Stimulated activated CD8-positive, alpha-beta memory T cell treated with anti-CD3 and anti-CD28 coated beads, Interleukin-7, amount 100 ng/mL, for 4 hours (primary cell): ENCODE data around the gene GSG1L.

Experiments
- DNase-seq, 2 donors: peaks; one replicate each; pipeline ENCODE4 v3.0.0-alpha.2; 2020; ENCODE audit warnings: low read depth in 2 of 2

The GSG1L gene

DNA sequence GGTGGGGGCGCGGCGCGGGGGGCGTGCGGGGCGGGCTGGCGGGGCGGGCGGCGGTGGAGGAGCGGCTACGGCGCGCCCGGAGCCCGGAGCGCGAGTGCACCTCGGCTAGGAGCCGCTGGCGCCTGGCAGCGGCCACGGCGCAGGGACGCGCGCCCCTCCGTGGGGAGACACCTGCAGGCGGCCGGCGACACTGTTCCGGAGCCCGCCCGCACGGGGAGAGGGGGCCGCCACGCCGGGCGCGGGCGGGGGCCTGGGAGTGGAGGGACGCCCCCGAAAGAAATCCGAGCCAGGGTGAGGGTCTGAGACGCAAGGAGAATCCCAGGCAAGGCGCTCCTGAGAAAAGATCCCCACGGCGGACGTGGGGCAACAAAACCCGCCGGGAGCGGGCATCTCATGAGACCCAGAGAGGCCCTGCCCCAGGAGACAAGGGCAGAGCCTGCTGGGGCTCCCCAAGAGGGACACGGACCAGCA is at the start of gene GSG1L:
GSG1L (minus strand) TSS at position 124 of the 471 bp plus-strand sequence. CDS start 290 bp downstream, outside the sequence.
- no peak for DNase-seq

DNA sequence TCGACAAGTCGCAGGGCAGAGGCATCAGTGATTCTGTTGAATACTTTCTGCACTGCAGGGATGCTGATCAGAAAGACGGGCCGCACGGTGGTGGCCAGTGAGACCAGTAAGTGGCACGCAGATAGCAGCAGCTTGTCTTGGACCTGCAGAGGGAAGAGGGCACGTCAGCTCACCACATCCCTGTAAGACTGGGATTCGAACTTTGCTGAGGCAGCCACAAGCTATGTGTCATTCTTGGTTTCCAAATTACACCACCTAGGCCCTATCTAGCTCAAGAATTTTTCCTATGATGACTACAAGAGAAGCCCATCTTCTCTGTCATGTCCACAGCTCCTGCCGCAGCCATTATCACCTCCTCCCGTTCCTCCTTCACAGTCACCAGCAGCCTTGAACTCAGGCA is 49.4 kb upstream of the GSG1L start:
- no peak for DNase-seq

DNA sequence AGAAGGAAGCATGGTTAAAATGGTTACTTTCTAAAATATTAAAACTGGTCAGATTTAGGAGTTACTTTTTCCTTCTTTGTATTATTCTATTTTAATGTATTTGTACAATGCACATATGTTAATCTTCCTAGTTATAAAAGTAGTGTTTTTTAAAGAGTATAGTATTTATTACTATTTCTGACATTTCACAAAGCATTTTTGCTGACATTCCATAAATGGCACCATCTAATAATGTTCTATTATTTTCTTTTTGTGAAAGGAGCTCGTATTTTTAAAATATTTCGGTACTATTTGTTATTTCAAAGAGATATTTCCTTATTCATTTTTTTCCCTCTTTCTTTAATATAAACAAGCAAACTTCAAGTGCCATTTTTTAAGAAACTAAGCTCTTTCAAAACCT is 47.5 kb upstream of the GSG1L start:
- no peak for DNase-seq

DNA sequence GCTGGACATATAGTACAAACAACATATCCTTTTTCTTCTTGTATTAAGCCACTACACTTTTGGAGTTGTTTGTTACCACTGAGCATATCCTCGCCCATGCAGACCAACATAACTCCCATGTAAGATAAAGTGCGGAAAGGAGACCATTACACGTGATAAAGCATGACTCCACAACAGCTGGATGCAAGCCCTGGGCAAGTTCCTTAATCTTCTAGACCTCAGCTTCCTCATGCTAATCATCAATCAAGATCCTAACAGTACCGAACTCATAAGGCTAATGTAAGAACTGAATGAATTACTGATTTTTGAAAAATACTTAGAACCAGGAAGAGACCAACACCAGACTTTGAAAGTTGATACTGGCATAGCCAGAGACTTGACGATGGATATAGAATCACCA is 47.0 kb upstream of the GSG1L start:
- no peak for DNase-seq

DNA sequence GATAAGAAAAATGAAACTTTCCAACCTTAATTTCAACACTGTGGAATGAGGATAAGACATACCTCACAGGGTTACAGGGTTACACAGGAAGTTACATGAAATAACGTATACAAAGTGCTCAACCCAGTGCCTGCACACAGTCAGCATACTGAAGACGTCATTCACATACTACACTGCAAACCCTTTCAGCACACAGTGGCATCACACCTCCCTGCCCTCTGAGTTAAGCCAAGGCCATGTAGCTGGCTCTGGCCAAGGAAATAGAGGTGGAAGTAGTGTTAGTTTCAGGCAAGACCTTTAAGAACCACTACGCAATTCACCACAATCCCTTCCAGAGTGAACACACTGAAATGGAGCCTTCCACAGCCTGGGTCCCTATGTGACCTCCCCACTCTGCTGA is 46.6 kb upstream of the GSG1L start:
- no peak for DNase-seq

DNA sequence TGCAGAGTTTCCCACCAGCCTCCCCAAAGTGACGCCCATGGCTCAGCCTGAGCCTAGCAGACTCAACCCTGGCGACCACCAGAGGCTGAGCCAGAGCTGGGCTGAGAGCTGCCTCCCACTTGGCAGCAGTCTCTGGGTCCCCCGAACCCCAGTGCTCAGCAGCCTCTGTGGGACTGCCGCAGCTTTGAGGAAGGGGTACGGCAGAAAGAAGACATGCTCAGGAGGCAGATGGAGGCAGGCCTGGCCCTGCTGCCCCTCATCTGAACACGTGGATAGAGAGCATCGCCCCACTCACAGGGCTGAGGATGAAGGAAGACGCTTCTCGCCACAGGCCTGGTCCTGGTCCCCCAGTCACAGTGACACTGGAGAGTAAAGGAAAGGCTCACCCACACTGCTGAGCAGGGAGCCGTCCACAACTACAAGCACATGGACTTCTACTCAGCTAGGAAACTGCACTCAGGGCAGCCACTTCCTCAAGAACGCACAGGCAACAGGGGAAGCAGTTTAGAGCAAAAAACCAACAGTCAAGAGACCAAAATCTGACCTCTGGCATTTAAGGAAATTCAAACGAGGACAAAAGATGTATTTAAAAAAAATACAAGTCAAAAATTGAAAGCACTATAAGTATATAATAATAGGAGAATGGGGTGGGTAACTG is 45.2 kb upstream of the GSG1L start:
- no peak for DNase-seq

DNA sequence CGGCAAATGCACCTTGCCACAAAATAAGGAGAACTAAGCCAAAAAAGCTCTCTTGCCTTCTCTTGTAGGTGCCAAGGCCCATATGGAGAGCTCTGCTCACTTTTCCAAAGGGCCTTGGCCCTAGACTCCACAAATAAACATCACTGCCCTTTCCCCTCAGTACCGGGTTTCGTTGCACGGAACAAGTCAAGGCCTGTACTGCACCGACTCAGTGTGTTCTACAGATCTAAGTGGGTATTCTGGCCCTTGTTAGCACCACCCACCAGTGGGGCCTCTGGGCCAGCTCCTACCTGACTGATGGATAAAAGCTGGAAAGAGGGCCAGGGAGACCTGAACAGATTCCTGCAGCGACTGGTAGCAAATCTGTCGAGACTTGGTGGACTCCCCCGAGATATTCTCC is 43.7 kb upstream of the GSG1L start:
- no peak for DNase-seq

DNA sequence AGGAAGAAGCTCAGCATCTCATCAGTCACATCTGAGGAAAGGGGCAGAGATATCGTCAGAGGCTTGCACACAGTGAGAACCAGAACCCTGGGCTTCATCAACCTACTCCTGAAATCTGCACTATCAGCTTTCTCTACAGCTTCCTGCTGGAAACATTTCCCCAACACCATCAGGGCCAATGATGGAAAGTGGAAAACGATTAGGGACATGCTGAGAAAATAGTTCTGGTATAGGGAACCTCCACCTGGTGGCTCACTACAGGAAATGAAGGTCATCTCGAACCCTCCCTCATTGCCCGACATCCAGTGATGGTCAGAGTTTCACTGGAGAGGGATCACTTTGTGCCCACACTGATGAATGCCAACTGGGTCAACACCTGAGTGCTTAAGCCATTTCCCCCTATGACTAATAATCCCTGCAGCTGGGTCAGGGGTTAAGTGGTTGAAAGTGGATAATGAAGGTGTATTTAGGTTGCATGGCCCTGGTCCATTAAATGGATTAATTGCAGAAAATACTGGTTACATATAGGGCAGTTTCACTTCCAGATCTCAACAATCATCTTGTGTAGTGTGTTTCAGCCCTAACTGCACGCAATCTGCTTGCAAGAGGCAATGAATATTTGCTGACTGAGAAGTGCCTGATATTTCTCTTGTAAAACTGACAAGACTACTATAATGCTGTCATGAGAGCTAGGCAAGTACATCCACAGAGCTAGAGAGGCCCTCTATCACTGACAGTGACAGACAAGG is 43.1 kb upstream of the GSG1L start:
- no peak for DNase-seq

DNA sequence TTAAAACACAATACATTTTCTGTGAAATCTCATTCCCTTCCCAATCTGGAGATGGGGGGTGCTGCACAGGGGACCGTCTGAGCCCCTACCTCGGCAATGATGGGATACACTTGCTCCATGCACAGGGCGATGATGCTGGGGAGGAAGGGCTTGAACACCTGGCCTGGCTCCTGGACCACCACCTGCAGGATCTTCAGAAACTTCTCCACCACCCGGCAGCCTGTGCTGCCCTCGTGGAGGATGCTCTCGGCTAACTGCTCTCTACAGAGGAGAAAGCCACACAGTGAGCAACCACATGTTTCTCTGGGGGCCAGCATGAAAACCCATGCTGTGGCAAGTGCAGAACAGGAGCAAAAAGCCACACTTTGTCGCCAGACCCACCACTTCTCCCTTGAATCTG is 42.4 kb upstream of the GSG1L start:
- no peak for DNase-seq

DNA sequence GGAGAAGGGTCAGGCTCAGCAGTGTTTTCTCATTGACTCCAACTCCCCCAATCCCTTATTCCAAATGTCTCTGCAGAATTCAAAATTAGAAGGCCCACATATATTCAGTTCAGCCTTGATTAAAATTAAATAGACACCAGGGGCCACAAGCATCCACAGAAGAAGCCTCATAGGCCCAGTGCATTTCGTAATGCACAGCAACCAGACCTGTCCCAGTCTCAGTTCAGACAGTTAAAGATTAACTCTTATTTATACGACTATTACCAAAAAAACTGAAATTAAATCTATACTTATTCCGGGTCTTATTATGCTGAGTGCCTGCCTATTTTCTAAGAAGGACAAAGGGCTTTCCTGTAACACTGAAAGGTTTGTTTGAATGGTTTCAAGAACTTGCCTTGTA is 41.8 kb upstream of the GSG1L start:
- DNase-seq, result no peak

DNA sequence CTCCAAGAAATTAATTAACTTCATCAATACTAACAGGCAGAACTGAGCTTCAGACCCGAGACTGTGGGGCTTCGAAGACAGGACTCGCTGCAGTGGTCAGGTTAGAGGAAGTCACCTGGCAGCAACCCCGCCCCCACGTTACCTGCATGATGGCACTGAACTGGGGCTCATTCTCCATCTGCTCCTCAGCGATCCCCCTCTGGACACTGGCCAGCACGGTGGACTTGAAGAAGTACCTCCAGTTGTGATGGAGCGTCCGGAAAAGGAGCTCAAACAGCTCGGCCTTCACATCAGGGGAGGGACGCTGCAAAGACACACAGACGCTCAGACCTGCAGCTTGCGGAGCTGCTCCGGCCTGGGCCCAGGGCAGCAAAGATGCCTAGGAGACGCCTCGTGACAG is 40.9 kb upstream of the GSG1L start:
- DNase-seq, result no peak

DNA sequence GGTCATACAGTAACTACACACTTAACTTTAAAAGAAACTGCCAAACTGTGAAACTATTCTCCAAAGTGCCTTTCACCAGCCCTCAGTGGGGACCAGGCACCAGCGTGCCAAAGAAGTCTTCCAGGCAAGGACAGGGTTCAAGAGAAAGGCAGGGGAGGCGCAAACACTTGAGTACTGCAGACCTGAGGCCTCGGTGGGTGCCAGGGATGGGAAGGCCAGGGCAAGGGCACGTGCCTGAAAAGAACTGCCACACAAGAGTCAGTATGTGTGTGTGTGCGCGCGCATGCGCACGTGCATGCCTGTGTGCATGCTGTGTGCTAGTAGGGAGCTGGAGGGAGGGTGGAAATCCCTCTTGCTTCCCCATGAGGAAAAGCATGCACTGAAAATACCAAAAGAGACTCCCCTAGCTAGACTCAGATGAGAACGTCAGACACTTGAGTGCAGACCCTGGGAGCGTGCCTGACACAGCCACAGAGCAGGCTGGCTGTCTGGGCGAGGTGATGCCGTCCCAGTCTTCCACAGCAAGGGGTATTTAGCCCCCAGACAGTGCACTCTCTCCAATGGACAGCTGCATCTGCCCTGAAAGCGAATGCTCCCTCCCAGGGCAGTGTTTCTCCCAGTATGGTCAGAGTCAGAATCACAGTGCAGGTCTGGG is 40.1 kb upstream of the GSG1L start:
- no peak for DNase-seq

DNA sequence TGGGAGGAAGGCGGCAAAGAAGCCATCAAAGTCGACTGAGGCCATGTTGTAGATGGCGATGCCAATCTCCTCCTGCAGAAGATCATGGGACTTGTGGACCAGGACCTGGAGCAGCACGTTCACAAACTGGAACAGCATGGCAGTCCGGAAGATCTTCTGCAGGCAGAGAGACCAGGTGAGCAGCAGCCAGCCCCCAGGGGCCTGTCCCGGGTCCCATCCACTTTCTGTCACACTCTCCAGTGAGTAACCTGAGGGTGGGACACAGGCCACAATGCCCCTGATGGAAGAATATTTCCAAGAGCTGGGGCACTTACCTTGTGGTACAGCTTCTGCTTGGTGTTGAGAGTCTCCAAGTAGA is 38.0 kb upstream of the GSG1L start:
- DNase-seq, result no peak

DNA sequence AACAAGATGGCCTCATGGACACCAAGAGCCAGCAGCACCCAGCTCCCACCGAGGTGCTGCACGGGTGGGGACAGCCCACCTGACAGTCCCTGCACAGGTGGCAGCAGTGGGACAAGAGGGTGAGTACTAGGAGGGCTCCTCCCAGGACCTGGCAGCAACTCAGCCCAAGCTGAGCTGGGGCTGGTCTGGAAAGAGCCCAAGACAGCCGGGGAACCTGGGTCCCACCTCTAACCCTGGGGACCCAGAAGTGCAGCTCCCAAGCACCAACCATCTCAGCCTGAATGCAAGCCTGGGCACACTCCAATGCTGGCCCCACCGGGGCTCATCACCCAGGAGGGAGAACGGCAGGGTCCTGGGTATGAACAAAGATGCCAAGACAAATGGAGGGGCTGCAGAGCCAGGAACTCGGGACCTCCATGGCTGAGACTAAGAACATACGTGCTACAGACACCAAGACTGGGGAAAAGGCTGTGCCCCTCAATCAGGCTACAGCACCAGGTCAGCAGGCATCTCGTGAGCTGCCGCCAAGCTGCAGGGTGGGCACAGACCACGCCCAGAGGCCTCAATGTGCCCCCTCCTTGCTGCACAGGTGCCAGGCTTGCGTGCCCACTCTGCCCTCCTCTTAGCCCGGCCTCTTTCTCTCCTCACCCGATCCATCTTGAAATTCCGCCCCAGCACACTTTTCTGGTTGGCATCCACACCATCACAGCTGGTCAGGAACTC is 37.5 kb upstream of the GSG1L start:
- DNase-seq, result no peak

DNA sequence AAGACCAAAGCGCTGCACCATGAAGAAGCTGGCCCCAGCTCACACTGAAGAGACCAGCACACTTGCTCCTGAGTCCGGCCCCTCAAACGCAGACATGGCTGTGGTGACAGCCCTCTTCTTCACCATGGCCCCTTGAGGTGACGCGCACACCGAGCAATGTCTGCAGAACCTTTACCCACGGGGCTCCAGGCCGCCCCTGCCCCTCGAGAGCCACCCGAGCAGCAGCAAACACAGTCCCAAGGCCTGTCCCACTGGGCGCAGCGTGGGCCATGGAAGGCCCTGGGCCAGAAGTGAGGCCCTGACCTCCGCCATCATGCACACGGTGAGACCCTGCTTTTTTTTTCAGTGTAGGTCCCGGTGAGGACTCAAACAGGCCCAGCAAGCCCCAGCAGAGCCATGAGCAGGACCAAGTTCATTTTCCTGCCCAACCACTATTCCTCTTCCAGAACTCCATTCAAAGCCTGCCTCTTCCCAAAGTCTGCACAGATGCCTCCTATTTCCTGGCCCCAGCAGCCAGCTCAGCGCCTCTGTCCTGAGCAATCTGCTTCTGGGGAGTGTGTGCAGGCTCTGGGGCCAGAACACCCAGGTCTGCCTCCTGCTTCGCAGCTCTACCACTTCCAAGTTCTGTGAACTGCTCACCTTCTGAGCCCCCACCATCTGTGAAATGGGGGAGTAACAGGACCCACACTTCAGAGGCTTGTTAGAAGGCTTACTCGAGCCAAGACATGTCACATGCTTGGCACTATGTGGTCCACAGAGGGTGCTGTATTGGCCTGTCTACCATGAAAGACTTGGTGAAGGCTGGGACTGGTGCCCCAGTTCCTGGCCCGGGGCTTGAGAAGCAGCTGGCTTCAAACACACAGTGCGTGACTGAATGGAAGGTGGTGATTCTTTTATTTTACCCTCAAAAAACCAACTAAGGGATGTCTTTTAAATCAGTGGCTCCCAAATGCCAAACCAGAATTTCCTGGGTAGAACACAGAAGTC is 35.7 kb upstream of the GSG1L start:
- DNase-seq, result no peak

DNA sequence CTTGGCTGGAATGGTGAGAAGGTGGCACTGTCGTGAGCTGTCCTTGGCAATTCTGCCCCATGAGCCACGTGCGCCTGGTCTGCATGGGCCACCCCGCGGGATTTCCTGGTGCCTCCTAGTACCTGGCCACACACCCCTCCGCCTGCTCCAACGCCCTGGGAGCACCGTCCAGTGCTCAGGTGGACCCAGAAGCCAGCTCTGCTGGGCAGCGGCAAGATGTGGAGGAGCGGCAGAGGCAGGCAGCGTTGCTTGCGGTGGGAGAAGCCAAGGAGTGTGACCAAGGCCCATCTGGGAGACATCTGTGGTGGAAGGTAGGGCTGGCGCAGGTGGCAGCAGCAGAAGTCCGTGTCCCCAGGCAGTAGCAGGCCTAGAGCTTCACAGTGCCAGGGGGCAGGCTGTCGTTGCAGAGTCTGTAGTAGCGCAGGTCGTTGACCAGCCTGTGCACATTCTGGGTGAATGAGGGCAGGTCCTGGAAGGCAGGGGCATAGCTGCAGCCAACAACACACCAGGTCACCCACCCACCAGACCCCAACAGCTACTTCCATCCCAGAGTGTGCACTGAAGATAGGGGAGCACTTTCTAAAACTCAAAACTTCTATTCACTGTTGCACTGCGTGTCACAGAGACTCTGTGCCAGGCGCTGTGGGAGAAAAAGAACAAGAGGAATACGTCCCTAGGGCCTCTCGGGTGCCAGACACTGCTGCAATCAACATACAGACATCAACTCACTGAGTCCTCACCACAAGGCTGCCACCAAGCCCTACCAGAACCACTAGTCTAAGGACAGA is 34.9 kb upstream of the GSG1L start:
- no peak for DNase-seq

DNA sequence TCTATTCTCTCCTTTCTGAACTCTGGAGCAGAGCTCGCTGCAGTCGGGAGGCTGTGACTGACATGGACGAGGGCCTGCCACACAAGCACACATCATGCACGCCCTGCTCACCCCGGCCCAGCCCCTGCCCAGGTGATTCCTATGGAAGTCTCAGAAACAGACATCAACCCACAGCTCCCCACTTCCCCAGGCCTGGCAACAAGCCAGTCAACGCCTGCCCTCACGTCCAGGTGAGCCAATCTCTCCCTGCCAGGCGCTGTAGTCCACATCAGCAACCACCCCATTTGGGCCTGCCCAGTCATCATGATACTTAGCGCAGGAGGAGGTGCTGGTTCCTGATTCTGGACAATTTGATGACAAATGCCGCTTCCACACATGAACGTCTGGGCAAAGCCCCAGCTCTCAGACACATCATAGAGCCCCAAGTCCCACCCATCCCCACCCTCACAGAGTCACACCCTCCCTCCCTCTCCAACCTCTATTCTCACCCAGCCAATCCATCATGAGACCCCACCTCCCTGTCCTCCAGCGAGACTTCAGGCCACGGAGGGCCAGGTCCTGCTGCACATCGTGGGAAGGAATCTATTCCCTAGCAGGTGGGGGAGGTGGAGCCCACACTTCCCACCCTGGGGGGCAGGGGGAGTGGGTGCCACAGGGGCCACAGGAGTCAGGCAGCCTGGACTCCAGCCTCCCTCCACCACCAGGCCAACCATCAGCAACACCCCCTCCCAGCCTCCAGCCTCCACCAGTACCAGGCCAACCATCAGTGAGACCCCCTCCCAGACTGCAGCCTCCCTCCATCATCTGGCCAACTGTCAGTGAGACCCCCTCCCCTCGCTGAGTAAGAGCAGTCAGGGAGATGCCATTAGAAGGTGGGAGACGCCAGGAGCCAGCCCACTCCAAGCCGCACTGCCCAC is 33.7 kb upstream of the GSG1L start:
- DNase-seq, result no peak

DNA sequence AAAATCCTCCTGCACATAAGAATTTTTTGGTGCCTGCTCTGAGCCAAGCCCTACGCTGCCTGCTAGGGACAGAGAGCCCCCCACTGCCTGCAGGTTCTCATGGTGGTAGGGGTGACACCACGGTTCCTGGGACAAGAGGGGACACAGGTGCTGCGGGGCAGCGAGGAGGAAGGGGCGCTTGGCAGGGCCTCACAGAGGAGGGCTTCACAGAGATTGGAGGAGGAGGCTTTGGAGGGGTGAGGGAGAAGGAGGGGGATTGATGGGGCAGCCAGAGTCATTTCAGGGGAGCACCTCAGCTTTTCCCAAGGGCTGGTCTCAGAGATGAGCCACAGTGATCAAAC is 29.8 kb upstream of the GSG1L start:
- DNase-seq, result no peak

DNA sequence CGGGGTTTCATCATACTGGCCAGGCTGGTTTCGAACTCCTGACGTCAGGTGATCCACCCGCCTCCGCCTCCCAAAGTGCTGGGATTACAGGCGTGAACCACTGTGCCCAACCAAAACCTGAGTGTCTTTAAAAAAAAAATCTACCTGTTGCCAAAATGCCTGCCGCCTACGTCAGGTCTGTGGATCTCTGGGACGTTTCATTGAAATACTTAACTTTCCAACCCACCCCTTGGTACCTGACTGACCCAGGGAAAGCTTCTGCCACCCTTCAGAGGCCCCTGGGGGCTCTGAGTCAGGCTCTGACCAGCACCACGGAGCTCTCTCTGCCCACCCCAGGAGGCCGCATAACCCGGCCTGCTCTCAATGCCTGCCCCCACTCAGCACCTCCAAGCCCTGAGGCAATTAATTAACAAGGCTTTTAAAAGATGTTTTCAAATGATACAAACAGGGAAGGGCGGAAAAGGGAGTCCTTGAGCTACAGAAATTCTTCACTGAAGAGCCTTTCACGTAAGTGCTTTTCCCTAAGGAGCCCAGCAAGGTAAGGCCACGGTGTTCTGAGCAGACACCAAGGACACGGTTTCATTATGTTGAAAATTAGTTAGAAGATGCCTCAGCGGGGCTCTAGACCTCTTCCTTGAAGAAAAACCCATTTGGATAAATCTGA is 29.3 kb upstream of the GSG1L start:
- DNase-seq, result no peak
